HG03064 (cell line): ENCODE results near the gene ZNF423.

ENCODE experiments used
- ATAC-seq: cut with Tn5 transposase; IDR thresholded peaks from one replicate; pipeline ENCODE4 v1.9.1; 2021; ENCODE audit warnings: low read depth; ENCODE audit not compliant: unreplicated experiment

Gene ZNF423

GRCh38 chr16:49737541-49737940 is 118.4 kb downstream of the ZNF423 start:
- ATAC-seq: no peak

- no peak for ATAC-seq
Measured at GRCh38 chr16:49734331-49734730, 121.6 kb downstream of the ZNF423 start.

- ATAC-seq: no peak
Measured at GRCh38 chr16:49733313-49734009, 122.5 kb downstream of the ZNF423 start.

GRCh38 chr16:49731911-49732310 is 124.0 kb downstream of the ZNF423 start:
- no peak for ATAC-seq

- no peak for ATAC-seq
Measured at GRCh38 chr16:49730772-49731171, 125.1 kb downstream of the ZNF423 start.

- no peak for ATAC-seq
Measured at GRCh38 chr16:49727611-49728010, 128.3 kb downstream of the ZNF423 start.

- ATAC-seq: no peak
Measured at GRCh38 chr16:49726155-49726554, 129.8 kb downstream of the ZNF423 start.

- no peak for ATAC-seq
Measured at GRCh38 chr16:49725651-49726050, 130.3 kb downstream of the ZNF423 start.

GRCh38 chr16:49724774-49725173 is 131.1 kb downstream of the ZNF423 start:
- no peak for ATAC-seq

- ATAC-seq: no peak
Measured at GRCh38 chr16:49723310-49723709, 132.6 kb downstream of the ZNF423 start.

- no peak for ATAC-seq
Measured at GRCh38 chr16:49720225-49720624, 135.7 kb downstream of the ZNF423 start.

- no peak for ATAC-seq
Measured at GRCh38 chr16:49717689-49718088, 138.2 kb downstream of the ZNF423 start.

- ATAC-seq: no peak
Measured at GRCh38 chr16:49716339-49716934, 139.5 kb downstream of the ZNF423 start.

GRCh38 chr16:49713770-49714169 is 142.1 kb downstream of the ZNF423 start:
- no peak for ATAC-seq

GRCh38 chr16:49712542-49712941 is 143.4 kb downstream of the ZNF423 start:
- no peak for ATAC-seq

- no peak for ATAC-seq
Measured at GRCh38 chr16:49712106-49712505, 143.8 kb downstream of the ZNF423 start.

GRCh38 chr16:49709057-49709456 is 146.9 kb downstream of the ZNF423 start:
- no peak for ATAC-seq

GRCh38 chr16:49708491-49708890 is 147.4 kb downstream of the ZNF423 start:
- no peak for ATAC-seq

- ATAC-seq: no peak
Measured at GRCh38 chr16:49706620-49707355, 149.1 kb downstream of the ZNF423 start.

GRCh38 chr16:49704586-49705155 is 151.2 kb downstream of the ZNF423 start:
- no peak for ATAC-seq

- ATAC-seq: no peak
Measured at GRCh38 chr16:49703483-49703882, 152.4 kb downstream of the ZNF423 start.
